ENCODE data around the gene SNTA1. TPM values are rescaled to one million over a fixed set of nuclear protein-coding genes. Genes with fewer than 3 reads are reported as not detected.
"Not testable (repeated sequence)": the region's sequence is repeated elsewhere in the genome, so short reads cannot be mapped to it uniquely, and the experiment has no call there.

Gene SNTA1
- 10 to 100 TPM; 18.1 to 34.9 (median 28.3) TPM for polyA plus RNA-seq (ENCODE audit: insufficient read length in 10 of 10)
- long read RNA-seq, donor 1, transcript SNTA1-201 (8 exons, 2,342 nt), result major isoform, 9 of 9 reads
- long read RNA-seq, donor 1, partial matches to known transcripts, result 0 of 9 reads
- long read RNA-seq, donor 1, other reads (novel, unspliced or antisense), result 0 of 9 reads
- long read RNA-seq, donor 2, transcript SNTA1-201 (8 exons, 2,342 nt), result major isoform, 9 of 9 reads
- long read RNA-seq, donor 2, partial matches to known transcripts, result 0 of 9 reads
- long read RNA-seq, donor 2, other reads (novel, unspliced or antisense), result 0 of 9 reads
- long read RNA-seq, donor 3, result 0 reads
- long read RNA-seq, donor 4, partial matches to known transcripts, result 0 of 3 reads
- long read RNA-seq, donor 4, other reads (novel, unspliced or antisense), result 0 of 3 reads
- long read RNA-seq, donor 5, transcript SNTA1-201 (8 exons, 2,342 nt), result major isoform, 12 of 12 reads
- long read RNA-seq, donor 5, partial matches to known transcripts, result 0 of 12 reads
- long read RNA-seq, donor 5, other reads (novel, unspliced or antisense), result 0 of 12 reads
- long read RNA-seq, donor 6, transcript SNTA1-201 (8 exons, 2,342 nt), result major isoform, 16 of 16 reads
- long read RNA-seq, donor 6, partial matches to known transcripts, result 0 of 16 reads
- long read RNA-seq, donor 6, other reads (novel, unspliced or antisense), result 0 of 16 reads
- long read RNA-seq, donor 7, transcript SNTA1-201 (8 exons, 2,342 nt), result major isoform, 8 of 8 reads
- long read RNA-seq, donor 7, partial matches to known transcripts, result 0 of 8 reads
- long read RNA-seq, donor 7, other reads (novel, unspliced or antisense), result 0 of 8 reads
- long read RNA-seq, donor 8, result 0 reads
- long read RNA-seq, donor 9, partial matches to known transcripts, result 0 of 1 reads
- long read RNA-seq, donor 9, other reads (novel, unspliced or antisense), result 0 of 1 reads

GRCh38 chr20:33443512-33444239, at the start of gene SNTA1:
Gene SNTA1, minus strand, starts transcription at chr20:33443763. Its CDS starts 143 bp downstream, at chr20:33443620.
- DNase-seq, result peak; percentile 80 to 86 (median 81)

DNA sequence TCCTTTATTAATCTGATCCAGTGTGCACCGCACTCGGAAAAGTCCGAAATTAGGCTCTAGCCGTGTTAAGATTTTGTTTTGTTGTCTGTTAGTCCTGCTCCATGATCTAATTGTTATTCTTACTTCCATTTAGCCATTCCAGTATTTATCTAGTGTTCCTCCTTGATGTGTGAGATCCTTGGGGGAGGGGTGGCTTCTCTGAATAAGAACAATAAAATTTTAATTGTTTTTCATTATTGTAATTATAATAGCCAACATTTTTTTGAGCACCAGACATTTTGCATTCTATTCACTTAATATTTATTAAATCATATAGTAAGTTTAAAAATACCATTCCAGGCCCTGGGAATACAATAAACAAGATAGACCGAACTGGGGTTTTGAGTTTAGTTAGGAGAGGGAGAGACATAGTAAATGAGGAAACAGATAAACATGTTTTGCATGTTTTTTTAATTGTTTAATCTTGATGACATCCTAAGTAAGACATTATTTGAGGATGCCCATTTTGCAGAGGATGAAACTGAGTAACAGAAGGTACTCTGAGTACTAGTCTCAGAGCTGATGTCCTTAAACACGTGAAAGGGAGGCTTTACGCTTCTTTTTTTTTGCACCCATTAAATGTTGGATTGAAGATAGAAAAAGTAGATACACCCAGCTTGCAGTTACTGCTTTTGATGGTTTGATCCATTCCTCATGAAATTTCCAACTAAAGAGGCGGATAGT, 47.5 kb upstream of the SNTA1 start:
- DNase-seq, result peak in 1 of 3 donors; percentile 1

DNA sequence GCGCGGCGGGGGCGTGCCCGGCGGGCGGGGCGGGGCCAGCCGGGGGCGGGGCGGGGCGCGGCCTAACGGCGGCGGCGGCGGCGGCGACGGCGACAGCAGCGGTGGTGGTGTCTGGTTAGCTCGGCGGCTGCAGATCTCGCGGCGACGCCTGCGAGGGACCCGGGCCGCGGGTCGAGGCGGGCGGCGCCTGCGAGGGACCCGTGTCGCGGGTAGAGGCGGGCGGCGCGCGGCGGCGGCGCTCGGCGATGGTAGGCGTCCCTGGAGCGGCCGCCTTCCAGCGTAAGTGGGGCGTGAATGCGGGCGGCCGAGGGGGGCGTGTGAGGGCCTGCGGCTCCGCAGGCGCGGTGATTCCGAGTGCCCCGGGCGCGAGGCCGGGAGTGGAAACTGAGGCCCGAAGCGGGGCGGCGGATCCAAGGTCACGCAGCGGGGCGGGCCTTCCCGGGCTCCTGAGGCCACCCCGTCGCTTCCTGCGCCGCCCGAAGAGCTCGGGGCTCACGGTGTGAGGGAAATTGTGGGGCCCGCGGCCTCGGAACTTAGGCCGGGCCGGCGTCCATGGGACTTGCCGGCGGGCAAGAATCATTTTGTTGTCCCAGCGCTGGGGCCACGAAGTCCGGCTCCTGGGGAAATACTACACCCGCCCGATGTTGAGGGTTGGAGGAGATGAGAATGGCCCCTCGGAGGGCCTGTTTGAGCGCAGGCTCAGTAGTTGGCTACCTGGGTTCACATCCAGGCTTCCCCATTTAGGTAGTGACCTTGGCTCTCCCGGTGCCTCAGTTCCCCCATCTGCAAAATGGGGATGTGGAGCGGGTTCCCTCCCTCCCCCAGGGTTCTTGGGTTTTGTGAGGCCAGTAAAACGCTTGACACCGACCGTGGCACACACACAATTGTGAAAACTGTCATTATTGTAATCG, 46.7 kb upstream of the SNTA1 start, which contains the start of gene CBFA2T2:
Gene CBFA2T2 (plus strand): TSS at position 74 of the 911 bp plus-strand sequence. CDS start 172 bp downstream, at position 246.
- peak in 2 of 3 donors; percentile 77 to 91 for DNase-seq

DNA sequence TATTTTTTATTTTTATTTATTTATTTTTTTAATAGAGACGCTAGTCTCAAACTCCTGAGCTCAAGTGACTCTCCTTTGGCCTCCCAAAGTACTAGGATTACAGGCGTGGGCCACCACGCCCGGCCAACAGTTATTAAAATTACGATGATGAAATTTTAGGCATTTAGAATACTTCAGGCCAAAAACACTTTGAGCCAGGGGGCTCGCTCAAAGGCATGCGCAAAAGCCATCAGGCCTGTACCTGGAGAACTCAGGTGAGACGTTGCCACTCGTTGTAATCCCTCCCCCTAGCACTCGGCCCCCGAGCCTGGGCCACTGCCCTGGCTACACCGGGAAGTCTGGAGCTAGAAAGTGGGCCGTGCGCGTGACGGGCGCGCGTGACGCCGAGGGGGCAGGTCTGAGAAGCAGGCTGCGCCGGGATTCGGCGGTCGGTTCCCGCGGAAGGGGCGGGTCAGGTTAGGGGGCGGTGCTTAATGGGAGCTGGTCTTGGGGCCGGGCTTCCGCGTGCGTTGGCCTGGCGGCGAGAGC, 46.0 kb upstream of the SNTA1 start:
- peak; percentile 97 to 99 (median 98) for DNase-seq

- not testable (repeated sequence) for DNase-seq
Observed at GRCh38 chr20:33488661-33489494, 45.3 kb upstream of the SNTA1 start.

DNA sequence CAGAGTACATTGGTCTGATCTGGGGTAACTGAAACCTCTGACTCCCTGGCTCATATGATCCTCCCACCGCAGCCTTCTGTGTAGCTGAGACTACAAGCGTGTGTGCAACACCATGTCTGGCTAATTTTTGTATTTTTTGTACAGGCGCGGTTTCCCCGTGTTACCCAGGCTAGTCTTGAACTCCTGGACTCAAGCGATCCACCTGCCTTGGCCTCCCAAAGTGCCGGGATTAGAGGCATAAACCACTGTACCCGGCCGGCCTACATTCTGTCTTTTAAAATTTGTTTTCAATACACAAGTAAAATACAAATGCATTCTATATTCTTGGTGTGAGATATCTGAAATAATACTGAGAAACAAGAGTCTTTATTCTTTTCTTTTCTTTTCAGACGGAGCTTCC, 44.6 kb upstream of the SNTA1 start:
- DNase-seq, result no peak

- DNase-seq, result not testable (repeated sequence)
Observed at GRCh38 chr20:33483186-33483585, 39.6 kb upstream of the SNTA1 start.

GRCh38 chr20:33482581-33482980, 39.0 kb upstream of the SNTA1 start:
- DNase-seq, result no peak

DNA sequence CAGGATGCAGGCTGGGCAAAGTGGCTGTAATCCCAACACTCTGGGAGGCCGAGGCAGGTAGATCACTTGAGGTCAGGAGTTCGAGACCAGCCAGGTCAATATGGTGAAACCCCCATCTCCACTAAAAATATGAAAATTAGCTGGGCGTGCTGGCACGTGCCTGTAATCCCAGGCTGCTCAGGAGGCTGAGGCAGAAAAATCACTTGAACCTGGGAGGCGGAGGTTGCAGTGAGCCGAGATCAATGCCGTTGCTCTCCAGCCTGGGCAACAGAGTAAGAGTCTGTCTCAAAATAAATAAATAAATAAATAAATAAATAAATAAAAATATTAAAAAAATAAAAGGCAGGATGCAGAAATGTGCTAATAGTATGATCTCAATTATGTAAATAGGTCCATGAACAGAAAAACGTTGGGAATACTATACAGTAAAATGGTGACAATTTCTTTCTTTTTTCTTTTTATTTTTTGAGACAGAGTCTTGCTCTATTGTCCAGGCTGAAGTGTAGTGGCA, 37.9 kb upstream of the SNTA1 start:
- DNase-seq, result no peak

GRCh38 chr20:33480048-33480447, 36.5 kb upstream of the SNTA1 start:
- DNase-seq, result no peak

GRCh38 chr20:33477386-33478234, 34.0 kb upstream of the SNTA1 start:
- DNase-seq, result no peak

GRCh38 chr20:33475381-33476152, 32.0 kb upstream of the SNTA1 start:
- DNase-seq, result no peak

DNA sequence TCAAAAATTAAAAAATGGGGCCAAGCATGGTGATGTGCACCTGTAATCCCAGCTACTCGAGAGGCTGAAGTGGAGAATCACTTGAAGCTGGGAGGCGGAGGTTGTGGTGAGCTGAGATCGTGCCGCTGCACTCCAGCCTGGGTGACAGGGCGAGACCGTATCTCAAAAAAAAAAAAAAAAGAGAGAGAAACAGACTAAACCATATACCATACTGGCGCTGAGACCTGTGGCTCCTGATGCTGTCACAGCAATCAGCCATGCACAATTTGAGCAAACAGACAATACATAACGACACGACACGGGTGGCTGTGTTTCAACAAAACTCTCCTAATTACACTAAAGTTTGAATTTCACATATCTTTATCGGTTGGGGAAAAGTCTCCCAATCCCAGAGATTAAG, 31.4 kb upstream of the SNTA1 start:
- no peak for DNase-seq

DNA sequence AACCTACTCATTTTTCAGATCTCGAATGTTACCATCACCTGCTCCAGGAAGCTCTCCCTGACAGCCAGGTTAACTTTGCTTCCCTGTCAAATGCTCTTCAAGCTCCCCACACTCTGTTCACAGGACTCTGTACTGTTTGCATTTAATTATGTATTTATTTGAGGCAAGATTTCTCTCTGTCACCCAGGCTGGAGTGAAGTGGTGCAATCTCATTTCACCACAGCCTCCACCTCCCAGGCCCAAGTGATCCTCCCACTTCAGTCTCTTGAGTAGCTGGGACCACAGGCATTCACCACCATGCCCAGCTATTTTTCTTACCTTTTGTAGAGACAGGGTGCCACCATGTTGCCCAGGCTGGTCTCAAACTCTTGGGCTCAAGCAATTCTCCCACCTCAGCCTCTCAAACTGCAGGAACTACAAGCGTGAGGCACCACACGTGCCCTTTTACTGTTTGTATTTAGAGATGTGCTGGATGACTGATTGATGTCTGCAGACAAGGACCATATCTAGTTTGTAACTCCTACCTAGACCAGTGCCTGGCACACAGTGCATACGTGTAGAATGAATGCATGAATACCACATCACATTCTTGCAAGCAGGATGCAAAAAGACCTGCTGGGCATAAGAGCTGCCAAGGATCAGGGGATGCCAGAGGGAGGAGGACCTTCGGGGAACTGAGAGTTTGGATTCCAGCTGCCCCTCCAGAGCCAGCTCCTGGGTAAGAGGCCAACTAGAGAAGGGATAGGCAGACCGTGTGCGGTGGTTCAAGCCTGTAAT, 30.7 kb upstream of the SNTA1 start:
- DNase-seq, result no peak

DNA sequence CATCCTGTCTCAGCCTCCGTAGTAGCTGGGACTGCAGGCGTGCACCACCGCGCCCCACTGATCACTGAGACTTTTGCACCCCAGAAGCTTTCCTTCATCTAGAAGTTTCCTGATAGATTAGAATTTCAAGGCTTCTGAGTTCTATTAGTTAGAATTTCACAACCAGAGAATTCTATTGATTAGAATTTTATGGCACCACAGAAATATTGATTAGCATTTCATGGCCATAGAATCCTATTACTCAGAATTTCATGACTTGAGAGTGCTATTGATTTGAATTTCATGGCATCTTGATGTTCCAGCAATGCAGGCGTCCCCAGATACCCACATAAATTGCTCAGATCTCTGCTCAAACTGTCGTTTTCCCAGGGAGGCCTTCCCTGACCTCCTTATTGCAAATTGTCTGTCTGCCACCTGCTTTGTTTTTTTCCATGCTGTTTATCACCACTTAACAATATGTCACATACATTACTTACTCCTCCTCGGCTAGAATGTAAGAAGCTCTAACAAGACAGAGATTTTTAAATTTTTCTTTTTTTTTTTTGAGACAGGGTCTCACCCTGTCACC, 29.4 kb upstream of the SNTA1 start:
- DNase-seq, result no peak

Measured in muscle of back (tissue), 13 donors.